Hepatocyte (in vitro differentiated cells): ENCODE results near the gene CYTH1. TPM values are rescaled to one million over a fixed set of nuclear protein-coding genes. Genes with fewer than 3 reads are reported as not detected.

Experiments
- DNase-seq: peaks from one replicate; pipeline ENCODE4 v3.0.0-alpha.2; 2016; ENCODE audit warnings: low spot score
- H2AFZ ChIP-seq: fragments of 200-600 bp; sonication (generic); 2 replicates; pipeline ENCODE4 v1.6.0; 2016; ENCODE audit warnings: antibody characterized with exemption, mild to moderate bottlenecking
- H3K27ac ChIP-seq: fragments of 200-600 bp; sonication (generic); 2 replicates; pipeline ENCODE4 v1.5.1; 2016; ENCODE audit warnings: mild to moderate bottlenecking
- H3K27me3 ChIP-seq: fragments of 200-600 bp; sonication (generic); 2 replicates; pipeline ENCODE4 v1.6.1; 2016
- H3K36me3 ChIP-seq: fragments of 200-600 bp; sonication (generic); replicated peaks from 2 replicates; pipeline ENCODE4 v1.5.1; 2016; ENCODE audit warnings: low read depth; ENCODE audit not compliant: insufficient read depth
- H3K4me1 ChIP-seq: fragments of 200-600 bp; sonication (generic); 2 replicates; pipeline ENCODE4 v1.5.1; 2016; ENCODE audit warnings: mild to moderate bottlenecking, moderate library complexity; ENCODE audit not compliant: insufficient read depth
- H3K4me2 ChIP-seq: fragments of 200-600 bp; sonication (generic); 2 replicates; pipeline ENCODE4 v1.6.0; 2016
- H3K4me3 ChIP-seq: fragments of 200-600 bp; sonication (generic); 2 replicates; pipeline ENCODE4 v1.5.1; 2016; ENCODE audit warnings: mild to moderate bottlenecking
- H3K79me2 ChIP-seq: fragments of 200-600 bp; sonication (generic); 2 replicates; pipeline ENCODE4 v1.6.0; 2017; ENCODE audit warnings: mild to moderate bottlenecking
- H3K9me2 ChIP-seq: fragments of 200-600 bp; sonication (generic); replicated peaks from 2 replicates; pipeline ENCODE4 v1.6.0; 2017; ENCODE audit warnings: mild to moderate bottlenecking; ENCODE audit not compliant: insufficient read depth
- H3K9me3 ChIP-seq: fragments of 200-600 bp; sonication (generic); 2 replicates; pipeline ENCODE4 v1.5.1; 2016; ENCODE audit warnings: low read depth, mild to moderate bottlenecking
- H4K20me1 ChIP-seq: fragments of 200-600 bp; sonication (generic); 2 replicates; pipeline ENCODE4 v1.6.0; 2016; ENCODE audit warnings: mild to moderate bottlenecking; ENCODE audit not compliant: insufficient read depth, poor library complexity, severe bottlenecking
- CTCF ChIP-seq: fragments of 200-600 bp; sonication (generic); IDR thresholded peaks from 2 replicates; pipeline ENCODE4 v1.5.1; 2016; ENCODE audit warnings: antibody characterized with exemption, mild to moderate bottlenecking; ENCODE audit not compliant: poor library complexity
- EZH2 ChIP-seq: fragments of 200-600 bp; sonication (generic); IDR thresholded peaks from 2 replicates; pipeline ENCODE4 v1.6.1; 2016; ENCODE audit warnings: antibody characterized with exemption, mild to moderate bottlenecking, borderline replicate concordance
- EZH2phosphoT487 ChIP-seq: fragments of 200-600 bp; sonication (generic); IDR thresholded peaks from one replicate; pipeline ENCODE4 v1.6.1; 2018; ENCODE audit warnings: antibody characterized with exemption, mild to moderate bottlenecking, low read depth, moderate library complexity; ENCODE audit not compliant: unreplicated experiment, severe bottlenecking
- WGBS: methylation state at CpG from one replicate; pipeline ENCODE4 v1.1.6; 2016; ENCODE audit warnings: low lambda C conversion rate; ENCODE audit errors: missing lambda C conversion rate; 5-methylcytosine and 5-hydroxymethylcytosine counted together
- polyA plus RNA-seq: library from polyadenylated mRNA; unstranded; fragments of >200 nt; fragmentation: Nextera tagmentation; extraction: Ambion mirVana; gene quantifications from 2 replicates; pipeline ENCODE4 v1.2.1, GENCODE V29; 2016
- total RNA-seq: library from RNA; depleted of rRNA; stranded (reverse); fragments of >200 nt; gene quantifications from 2 replicates; pipeline ENCODE4 v1.2.3, GENCODE V29; 2014

Gene CYTH1
- total and polyA plus RNA-seq, 2 experiments from 2014 or later: 38.5 to 44.4 TPM

GRCh38 chr17:78826836-78827509, 44.9 kb upstream of the CYTH1 start:
- Histone ChIP-seq H3K36me3 (no peaks in the 10 kb centered on the region), H3K4me3 (no peak overlapping the region), H3K4me1 (no peaks in the 10 kb centered on the region), H4K20me1 (no peaks in the 10 kb centered on the region), H3K27ac (no peak overlapping the region), H3K9me2 (no peaks in the 10 kb centered on the region), H3K4me2 (no peak overlapping the region), H2AFZ (no peak overlapping the region), H3K79me2 (peaks cover 26% of the 10 kb centered on the region), H3K9me3 (no peaks in the 10 kb centered on the region), H3K27me3 (no peaks in the 10 kb centered on the region)
- TF ChIP-seq EZH2 (no peak), CTCF (no peak), EZH2phosphoT487 (no peak)
- 97% methylated on average over 21 of the region's 21 CpGs for WGBS
- no peak for DNase-seq

- H3K4me1 ChIP-seq: no peaks in the 10 kb centered on the region
- no peaks in the 10 kb centered on the region for H3K36me3 ChIP-seq
- H3K27me3 ChIP-seq: no peaks in the 10 kb centered on the region
- DNase-seq: no peak
- TF ChIP-seq CTCF (no peak), EZH2 (no peak), EZH2phosphoT487 (no peak)
- H3K4me2 ChIP-seq: no peak overlapping the region
- no peak overlapping the region for H3K27ac ChIP-seq
- H3K4me3 ChIP-seq: no peak overlapping the region
- no peaks in the 10 kb centered on the region for H4K20me1 ChIP-seq
- no peaks in the 10 kb centered on the region for H3K9me3 ChIP-seq
- 94% methylated on average over 5 of the region's 5 CpGs for WGBS
- H3K9me2 ChIP-seq: no peaks in the 10 kb centered on the region
- H3K79me2 ChIP-seq: peaks cover 23% of the 10 kb centered on the region
- H2AFZ ChIP-seq: no peak overlapping the region
These were observed 44.3 kb upstream of the CYTH1 start for GRCh38 chr17:78826421-78826820.

- H3K27me3 ChIP-seq: no peaks in the 10 kb centered on the region
- no peak for TF ChIP-seq EZH2phosphoT487
- TF ChIP-seq EZH2: no peak
- no peak for TF ChIP-seq CTCF
- H3K9me2 ChIP-seq: no peaks in the 10 kb centered on the region
- no peak for DNase-seq
- H3K27ac ChIP-seq: no peak overlapping the region
- WGBS: 98% methylated on average over 6 of the region's 6 CpGs
- no peaks in the 10 kb centered on the region for H3K36me3 ChIP-seq
- no peak overlapping the region for H3K4me3 ChIP-seq
- no peak overlapping the region for H2AFZ ChIP-seq
- H3K4me2 ChIP-seq: no peak overlapping the region
- no peaks in the 10 kb centered on the region for H3K4me1 ChIP-seq
- peaks cover 18% of the 10 kb centered on the region for H3K79me2 ChIP-seq
- H3K9me3 ChIP-seq: no peaks in the 10 kb centered on the region
- no peaks in the 10 kb centered on the region for H4K20me1 ChIP-seq
These were observed 43.6 kb upstream of the CYTH1 start for GRCh38 chr17:78825696-78826095.
